ENCODE data around the gene ASPHD2.
"Not testable (repeated sequence)": the region's sequence is repeated elsewhere in the genome, so short reads cannot be mapped to it uniquely, and the experiment has no call there.

- not testable (repeated sequence) for TF ChIP-seq CTCF, POLR2AphosphoS5, EP300, POLR2A (IDR thresholded peaks at IDR 0.05)
Observed at GRCh38 chr22:26438776-26439175, 9.7 kb downstream of the ASPHD2 start.
